ENCODE results near the gene DENND2C. TPM values are rescaled to one million over a fixed set of nuclear protein-coding genes. Genes with fewer than 3 reads are reported as not detected.

DENND2C gene
- total and polyA plus RNA-seq, 2 donors: 0.47 to 2.9 TPM

- 95% methylated on average over 1 of the region's 1 CpG for WGBS
- no peak for DNase-seq (ENCODE audit: low read depth in 6 of 9, low spot score in 9 of 9)
- H3K4me3 ChIP-seq (ENCODE audit: low read length in 2 of 2): no peak overlapping the region
- no peak overlapping the region for H3K27ac ChIP-seq (ENCODE audit: low read depth in 1 of 2, low read length in 1 of 2)
- H3K4me1 ChIP-seq (ENCODE audit: control insufficient read depth in 2 of 2, insufficient read depth in 2 of 2, low read length in 2 of 2): no peaks in the 10 kb centered on the region
- H3K27me3 ChIP-seq (ENCODE audit: control insufficient read depth in 2 of 2, insufficient read depth in 1 of 2, low read length in 1 of 2): no peaks in the 10 kb centered on the region
- no peaks in the 10 kb centered on the region for H3K9me3 ChIP-seq (ENCODE audit: control insufficient read depth in 2 of 2, insufficient read depth in 1 of 2, low read length in 1 of 2)
- H3K36me3 ChIP-seq (ENCODE audit: control insufficient read depth in 2 of 2, insufficient read depth in 2 of 2, low read length in 1 of 2): peaks cover 4 to 18% of the 10 kb centered on the region in 2 donors
Observed at GRCh38 chr1:114703242-114703641, 33.4 kb upstream of the DENND2C start.

GRCh38 chr1:114702737-114703136 lies 32.9 kb upstream of the DENND2C start:
- Histone ChIP-seq H3K27me3 (ENCODE audit: control insufficient read depth in 2 of 2, insufficient read depth in 1 of 2, low read length in 1 of 2) (no peaks in the 10 kb centered on the region), H3K36me3 (ENCODE audit: control insufficient read depth in 2 of 2, insufficient read depth in 2 of 2, low read length in 1 of 2) (peaks cover 2 to 13% of the 10 kb centered on the region in 2 donors), H3K4me1 (ENCODE audit: control insufficient read depth in 2 of 2, insufficient read depth in 2 of 2, low read length in 2 of 2) (no peaks in the 10 kb centered on the region), H3K9me3 (ENCODE audit: control insufficient read depth in 2 of 2, insufficient read depth in 1 of 2, low read length in 1 of 2) (no peaks in the 10 kb centered on the region), H3K4me3 (ENCODE audit: low read length in 2 of 2) (no peak overlapping the region), H3K27ac (ENCODE audit: low read depth in 1 of 2, low read length in 1 of 2) (no peak overlapping the region)
- no peak for DNase-seq (ENCODE audit: low read depth in 6 of 9, low spot score in 9 of 9)
- 97% methylated on average over 5 of the region's 5 CpGs for WGBS

- no peak overlapping the region for H3K4me3 ChIP-seq (ENCODE audit: low read length in 2 of 2)
- DNase-seq (ENCODE audit: low read depth in 6 of 9, low spot score in 9 of 9): no peak
- H3K27me3 ChIP-seq (ENCODE audit: control insufficient read depth in 2 of 2, insufficient read depth in 1 of 2, low read length in 1 of 2): no peaks in the 10 kb centered on the region
- 96% methylated on average over 2 of the region's 2 CpGs for WGBS
- no peaks in the 10 kb centered on the region for H3K9me3 ChIP-seq (ENCODE audit: control insufficient read depth in 2 of 2, insufficient read depth in 1 of 2, low read length in 1 of 2)
- peaks cover 0 to 5% of the 10 kb centered on the region in 2 donors for H3K36me3 ChIP-seq (ENCODE audit: control insufficient read depth in 2 of 2, insufficient read depth in 2 of 2, low read length in 1 of 2)
- no peaks in the 10 kb centered on the region for H3K4me1 ChIP-seq (ENCODE audit: control insufficient read depth in 2 of 2, insufficient read depth in 2 of 2, low read length in 2 of 2)
- H3K27ac ChIP-seq (ENCODE audit: low read depth in 1 of 2, low read length in 1 of 2): no peak overlapping the region
Observed at GRCh38 chr1:114701931-114702330, 32.1 kb upstream of the DENND2C start.

GRCh38 chr1:114700036-114700600 lies 30.3 kb upstream of the DENND2C start:
- H3K36me3 ChIP-seq (ENCODE audit: control insufficient read depth in 2 of 2, insufficient read depth in 2 of 2, low read length in 1 of 2): no peaks in the 10 kb centered on the region
- no peaks in the 10 kb centered on the region for H3K27me3 ChIP-seq (ENCODE audit: control insufficient read depth in 2 of 2, insufficient read depth in 1 of 2, low read length in 1 of 2)
- 53% methylated on average over 4 of the region's 4 CpGs for WGBS
- H3K4me1 ChIP-seq (ENCODE audit: control insufficient read depth in 2 of 2, insufficient read depth in 2 of 2, low read length in 2 of 2): no peaks in the 10 kb centered on the region
- no peak overlapping the region for H3K4me3 ChIP-seq (ENCODE audit: low read length in 2 of 2)
- H3K27ac ChIP-seq (ENCODE audit: low read depth in 1 of 2, low read length in 1 of 2): no peak overlapping the region
- DNase-seq (ENCODE audit: low read depth in 6 of 9, low spot score in 9 of 9): no peak
- no peaks in the 10 kb centered on the region for H3K9me3 ChIP-seq (ENCODE audit: control insufficient read depth in 2 of 2, insufficient read depth in 1 of 2, low read length in 1 of 2)

GRCh38 chr1:114696810-114697209 lies 27.0 kb upstream of the DENND2C start:
- DNase-seq (ENCODE audit: low read depth in 6 of 9, low spot score in 9 of 9): no peak
- H3K4me1 ChIP-seq (ENCODE audit: control insufficient read depth in 2 of 2, insufficient read depth in 2 of 2, low read length in 2 of 2): no peaks in the 10 kb centered on the region
- no peak overlapping the region for H3K27ac ChIP-seq (ENCODE audit: low read depth in 1 of 2, low read length in 1 of 2)
- H3K9me3 ChIP-seq (ENCODE audit: control insufficient read depth in 2 of 2, insufficient read depth in 1 of 2, low read length in 1 of 2): no peaks in the 10 kb centered on the region
- no peaks in the 10 kb centered on the region for H3K36me3 ChIP-seq (ENCODE audit: control insufficient read depth in 2 of 2, insufficient read depth in 2 of 2, low read length in 1 of 2)
- no peak overlapping the region for H3K4me3 ChIP-seq (ENCODE audit: low read length in 2 of 2)
- no peaks in the 10 kb centered on the region for H3K27me3 ChIP-seq (ENCODE audit: control insufficient read depth in 2 of 2, insufficient read depth in 1 of 2, low read length in 1 of 2)

GRCh38 chr1:114695430-114696058 lies 25.7 kb upstream of the DENND2C start, which contains the start of gene AMPD1:
AMPD1 (minus strand) TSS chr1:114695546; CDS start chr1:114695471, 75 bp downstream.
- no peaks in the 10 kb centered on the region for H3K27me3 ChIP-seq (ENCODE audit: control insufficient read depth in 2 of 2, insufficient read depth in 1 of 2, low read length in 1 of 2)
- WGBS: 94% methylated on average over 6 of the region's 6 CpGs

GRCh38 chr1:114694540-114695310 lies 24.9 kb upstream of the DENND2C start:
- Histone ChIP-seq H3K27me3 (ENCODE audit: control insufficient read depth in 2 of 2, insufficient read depth in 1 of 2, low read length in 1 of 2) (no peaks in the 10 kb centered on the region), H3K9me3 (ENCODE audit: control insufficient read depth in 2 of 2, insufficient read depth in 1 of 2, low read length in 1 of 2) (no peaks in the 10 kb centered on the region), H3K4me3 (ENCODE audit: low read length in 2 of 2) (no peak overlapping the region), H3K36me3 (ENCODE audit: control insufficient read depth in 2 of 2, insufficient read depth in 2 of 2, low read length in 1 of 2) (no peaks in the 10 kb centered on the region), H3K27ac (ENCODE audit: low read depth in 1 of 2, low read length in 1 of 2) (no peak overlapping the region), H3K4me1 (ENCODE audit: control insufficient read depth in 2 of 2, insufficient read depth in 2 of 2, low read length in 2 of 2) (no peaks in the 10 kb centered on the region)
- DNase-seq (ENCODE audit: low read depth in 6 of 9, low spot score in 9 of 9): no peak
- WGBS: 96% methylated on average over 9 of the region's 9 CpGs

More at GRCh38 chr1:114695430-114696058, 25.7 kb upstream of the DENND2C start, which contains the start of gene AMPD1:
- H3K4me3 ChIP-seq (ENCODE audit: low read length in 2 of 2): no peak within 1 kb of the TSS
- no peaks in the 10 kb centered on the region for H3K4me1 ChIP-seq (ENCODE audit: control insufficient read depth in 2 of 2, insufficient read depth in 2 of 2, low read length in 2 of 2)
- no peaks in the 10 kb centered on the region for H3K9me3 ChIP-seq (ENCODE audit: control insufficient read depth in 2 of 2, insufficient read depth in 1 of 2, low read length in 1 of 2)
- H3K36me3 ChIP-seq (ENCODE audit: control insufficient read depth in 2 of 2, insufficient read depth in 2 of 2, low read length in 1 of 2): no peaks in the 10 kb centered on the region
- no peak for DNase-seq (ENCODE audit: low read depth in 6 of 9, low spot score in 9 of 9)
- H3K27ac ChIP-seq (ENCODE audit: low read depth in 1 of 2, low read length in 1 of 2): no peak within 1 kb of the TSS

- H3K36me3 ChIP-seq (ENCODE audit: control insufficient read depth in 2 of 2, insufficient read depth in 2 of 2, low read length in 1 of 2): no peaks in the 10 kb centered on the region
- no peaks in the 10 kb centered on the region for H3K9me3 ChIP-seq (ENCODE audit: control insufficient read depth in 2 of 2, insufficient read depth in 1 of 2, low read length in 1 of 2)
- H3K27me3 ChIP-seq (ENCODE audit: control insufficient read depth in 2 of 2, insufficient read depth in 1 of 2, low read length in 1 of 2): no peaks in the 10 kb centered on the region
- no peaks in the 10 kb centered on the region for H3K4me1 ChIP-seq (ENCODE audit: control insufficient read depth in 2 of 2, insufficient read depth in 2 of 2, low read length in 2 of 2)
- no peak for DNase-seq (ENCODE audit: low read depth in 6 of 9, low spot score in 9 of 9)
- H3K4me3 ChIP-seq (ENCODE audit: low read length in 2 of 2): no peak overlapping the region
- no peak overlapping the region for H3K27ac ChIP-seq (ENCODE audit: low read depth in 1 of 2, low read length in 1 of 2)
- 93% methylated on average over 3 of the region's 3 CpGs for WGBS
Observed at GRCh38 chr1:114692947-114693346, 23.1 kb upstream of the DENND2C start.

GRCh38 chr1:114691061-114691460 lies 21.2 kb upstream of the DENND2C start:
- no peak overlapping the region for H3K27ac ChIP-seq (ENCODE audit: low read depth in 1 of 2, low read length in 1 of 2)
- no peaks in the 10 kb centered on the region for H3K36me3 ChIP-seq (ENCODE audit: control insufficient read depth in 2 of 2, insufficient read depth in 2 of 2, low read length in 1 of 2)
- 87% methylated on average over 2 of the region's 2 CpGs for WGBS
- H3K4me1 ChIP-seq (ENCODE audit: control insufficient read depth in 2 of 2, insufficient read depth in 2 of 2, low read length in 2 of 2): no peaks in the 10 kb centered on the region
- no peak overlapping the region for H3K4me3 ChIP-seq (ENCODE audit: low read length in 2 of 2)
- no peaks in the 10 kb centered on the region for H3K27me3 ChIP-seq (ENCODE audit: control insufficient read depth in 2 of 2, insufficient read depth in 1 of 2, low read length in 1 of 2)
- H3K9me3 ChIP-seq (ENCODE audit: control insufficient read depth in 2 of 2, insufficient read depth in 1 of 2, low read length in 1 of 2): no peaks in the 10 kb centered on the region
- DNase-seq (ENCODE audit: low read depth in 6 of 9, low spot score in 9 of 9): no peak
